Neural crest cell (in vitro differentiated cells): ENCODE results near the gene BASP1. TPM values are rescaled to one million over a fixed set of nuclear protein-coding genes. Genes with fewer than 3 reads are reported as not detected.

ENCODE experiments used
- DNase-seq: peaks from one replicate; pipeline ENCODE4 v3.0.0; 2021; ENCODE audit warnings: low read depth, mixed read lengths, low spot score
- H3K27ac Mint-ChIP-seq: one replicate; pipeline ENCODE4 v1.8.0; 2021; ENCODE audit warnings: mild to moderate bottlenecking, mixed read lengths; ENCODE audit not compliant: unreplicated experiment
- H3K27me3 Mint-ChIP-seq: 2 replicates; pipeline ENCODE4 v1.8.0; 2021; ENCODE audit warnings: low read depth, mild to moderate bottlenecking, mixed read lengths
- H3K36me3 Mint-ChIP-seq: 2 replicates; pipeline ENCODE4 v1.8.0; 2021; ENCODE audit warnings: low read depth, mild to moderate bottlenecking, mixed read lengths
- H3K4me1 Mint-ChIP-seq: 2 replicates; pipeline ENCODE4 v1.8.0; 2021; ENCODE audit warnings: mixed read lengths
- H3K4me3 Mint-ChIP-seq: one replicate; pipeline ENCODE4 v1.8.0; 2021; ENCODE audit warnings: mild to moderate bottlenecking, mixed read lengths
- H3K9me3 Mint-ChIP-seq: 2 replicates; pipeline ENCODE4 v1.8.0; 2021; ENCODE audit warnings: mixed read lengths
- CTCF ChIP-seq: fragments of 200-600 bp; sonication (generic); conservative IDR thresholded peaks from 2 replicates; pipeline ENCODE4 v1.5.0; 2021; ENCODE audit warnings: antibody characterized with exemption, mild to moderate bottlenecking
- total RNA-seq: library from RNA; stranded (reverse); gene quantifications from 2 replicates; pipeline ENCODE4 v1.2.1, GENCODE V29; 2021

The BASP1 gene
- total RNA-seq, 1 donor from 2014 or later: 100 TPM

DNA sequence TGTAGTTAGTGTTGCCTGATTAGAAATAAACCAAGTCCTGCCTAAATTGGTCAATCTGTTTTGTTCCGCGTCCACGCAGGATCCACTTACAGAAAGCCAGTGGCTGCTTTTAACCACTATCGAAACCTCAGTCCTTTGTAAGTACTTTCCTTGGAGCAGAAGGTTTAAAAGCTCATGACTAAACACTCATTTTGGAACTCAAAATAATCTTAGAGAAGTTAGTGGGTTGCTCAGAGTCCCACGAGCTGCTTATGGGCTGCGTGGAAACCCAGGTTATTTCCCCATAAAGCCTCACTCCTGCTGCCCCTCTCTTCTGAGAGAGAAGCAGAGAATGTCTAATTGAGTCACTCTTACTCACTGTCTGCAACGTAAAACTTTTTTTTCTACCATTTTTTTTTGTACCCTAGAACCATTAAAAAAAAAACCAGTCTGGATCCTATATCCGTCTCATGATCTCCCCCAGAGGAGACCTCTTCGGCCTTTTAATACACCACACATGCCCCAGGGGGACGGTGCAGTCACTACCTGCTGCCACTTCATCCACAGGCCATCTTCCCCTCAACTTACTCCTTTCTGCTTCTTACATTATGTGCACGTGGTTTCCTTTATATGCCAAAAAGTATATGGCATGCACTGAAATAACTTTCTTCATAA lies 7.6 kb downstream of the BASP1 start:
- H3K4me3 Mint-ChIP-seq: peak overlapping the region; percentile 2

DNA sequence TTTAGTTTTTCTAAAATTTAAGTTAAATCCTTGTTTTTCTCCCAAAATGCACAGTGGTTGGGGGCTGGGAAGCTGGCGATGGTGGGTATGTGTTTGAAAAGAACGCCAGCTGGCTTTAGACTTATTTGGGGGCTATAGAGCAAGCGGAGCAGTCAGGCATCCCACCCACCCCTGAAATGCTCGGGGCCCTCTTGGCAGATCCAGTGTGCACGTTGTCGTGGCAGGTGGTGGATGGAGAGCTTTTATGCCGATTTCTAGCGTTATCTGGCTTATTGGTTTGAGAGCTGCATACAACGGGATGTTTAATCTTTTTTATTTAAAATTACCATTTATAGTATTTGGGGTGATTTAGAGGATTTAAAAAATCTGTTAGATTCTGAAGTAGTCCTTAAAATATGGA lies 8.1 kb downstream of the BASP1 start:
- Mint-ChIP-seq H3K27me3 (no peaks in the 10 kb centered on the region), H3K4me3 (peak overlapping the region; percentile 2), H3K27ac (no peak overlapping the region), H3K4me1 (peaks cover 52% of the 10 kb centered on the region), H3K36me3 (peaks cover 11% of the 10 kb centered on the region), H3K9me3 (no peaks in the 10 kb centered on the region)
- no peak for TF ChIP-seq CTCF
- no peak for DNase-seq

More for the DNA sequence above, 7.6 kb downstream of the BASP1 start:
- peaks cover 56% of the 10 kb centered on the region for H3K4me1 Mint-ChIP-seq
- no peak overlapping the region for H3K27ac Mint-ChIP-seq
- no peak for DNase-seq
- no peaks in the 10 kb centered on the region for H3K27me3 Mint-ChIP-seq
- H3K36me3 Mint-ChIP-seq: peaks cover 8% of the 10 kb centered on the region
- no peaks in the 10 kb centered on the region for H3K9me3 Mint-ChIP-seq
- TF ChIP-seq CTCF: no peak

GRCh38 chr5:17227868-17228267 lies 10.4 kb downstream of the BASP1 start:
- no peaks in the 10 kb centered on the region for H3K27me3 Mint-ChIP-seq
- no peak for TF ChIP-seq CTCF
- peaks cover 41% of the 10 kb centered on the region for H3K4me1 Mint-ChIP-seq
- peaks cover 13% of the 10 kb centered on the region for H3K36me3 Mint-ChIP-seq
- no peak overlapping the region for H3K27ac Mint-ChIP-seq
- no peak overlapping the region for H3K4me3 Mint-ChIP-seq
- H3K9me3 Mint-ChIP-seq: no peaks in the 10 kb centered on the region
- DNase-seq: no peak

DNA sequence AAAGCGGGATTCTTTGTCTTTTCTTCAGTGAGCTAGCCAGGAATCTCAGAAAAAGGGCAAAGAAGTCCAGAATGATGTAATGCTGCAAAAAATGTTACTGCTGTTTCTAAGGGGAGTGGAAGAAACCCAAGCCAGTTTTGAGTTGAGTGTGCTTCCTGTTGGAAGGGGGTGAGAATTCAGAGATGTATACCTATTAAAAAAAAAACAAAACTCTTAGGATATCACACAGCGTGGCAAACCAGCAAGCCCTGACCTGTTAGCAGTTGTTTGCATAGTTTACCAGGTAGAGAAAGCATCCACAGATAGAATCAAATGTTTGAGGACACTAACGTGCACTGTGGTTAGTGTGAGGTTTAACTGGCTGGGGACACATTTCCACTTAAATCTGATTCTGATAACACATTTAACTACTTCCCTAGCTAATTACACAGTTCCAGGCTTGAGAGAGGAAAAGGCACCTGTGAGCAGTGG lies 11.4 kb downstream of the BASP1 start:
- H3K9me3 Mint-ChIP-seq: peaks cover 2% of the 10 kb centered on the region
- H3K4me3 Mint-ChIP-seq: no peak overlapping the region
- H3K27me3 Mint-ChIP-seq: no peaks in the 10 kb centered on the region
- no peak for DNase-seq
- H3K27ac Mint-ChIP-seq: no peak overlapping the region
- H3K36me3 Mint-ChIP-seq: peaks cover 17% of the 10 kb centered on the region
- no peak for TF ChIP-seq CTCF
- peaks cover 35% of the 10 kb centered on the region for H3K4me1 Mint-ChIP-seq

DNA sequence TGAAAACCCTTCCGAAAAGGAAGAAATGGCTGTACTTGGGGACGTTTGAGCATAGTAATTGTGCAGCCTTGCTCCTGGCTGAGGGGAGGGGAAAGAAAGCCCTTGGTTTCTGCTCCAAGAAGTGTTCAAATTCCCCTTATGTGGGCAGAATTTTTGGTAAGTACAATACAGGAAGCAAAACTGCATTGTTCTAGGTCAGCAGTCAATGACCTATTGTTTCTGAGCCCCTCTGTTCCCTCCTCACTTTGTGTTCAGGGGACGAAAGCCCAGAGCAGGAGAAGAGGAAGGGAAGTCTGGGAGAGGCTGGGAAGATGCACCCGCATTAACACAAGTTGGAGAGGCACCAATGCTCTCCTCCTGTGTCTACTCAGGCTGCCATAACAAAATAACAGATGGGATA lies 11.9 kb downstream of the BASP1 start:
- Mint-ChIP-seq H3K27ac (no peak overlapping the region), H3K4me3 (no peak overlapping the region), H3K4me1 (peaks cover 31% of the 10 kb centered on the region), H3K27me3 (no peaks in the 10 kb centered on the region), H3K9me3 (peaks cover 2% of the 10 kb centered on the region), H3K36me3 (peaks cover 17% of the 10 kb centered on the region)
- DNase-seq: no peak
- no peak for TF ChIP-seq CTCF
